Tibial artery (tissue), 4 donors: ENCODE results near the gene SLC35A4.
"Not testable (repeated sequence)": the region's sequence is repeated elsewhere in the genome, so short reads cannot be mapped to it uniquely, and the experiment has no call there.

Experiments used
- DNase-seq, 2 donors: peaks; one replicate each; pipeline ENCODE4 v3.0.0-alpha.2; 2019
- H3K27ac ChIP-seq, 2 donors: fragments of 200-600 bp; sonication (generic) in 1 of 2; 1 replicate in 1 of 2; 2 replicates in 1 of 2; pipeline ENCODE4 v1.5.1; 2018 to 2019; ENCODE audit warnings: mild to moderate bottlenecking in 1 of 2
- H3K27me3 ChIP-seq, 2 donors: fragments of 200-600 bp; sonication (generic) in 1 of 2; one replicate each; pipeline versions ENCODE4 v1.5.1 to v1.6.0; 2016 to 2019
- H3K36me3 ChIP-seq, 3 donors: fragments of 200-600 bp; sonication (generic) in 2 of 3; one replicate each; pipeline ENCODE4 v1.5.1; 2016 to 2019; ENCODE audit warnings: mild to moderate bottlenecking in 2 of 3
- H3K4me1 ChIP-seq, 4 donors: fragments of 200-600 bp; sonication (generic) in 2 of 4; 1 replicate in 3 of 4; 2 replicates in 1 of 4; pipeline ENCODE4 v1.5.1; 2016 to 2019
- H3K4me3 ChIP-seq, 2 donors: fragments of 200-600 bp; sonication (generic) in 1 of 2; 1 replicate in 1 of 2; 2 replicates in 1 of 2; pipeline ENCODE4 v1.5.1; 2018 to 2019; ENCODE audit warnings: mild to moderate bottlenecking in 2 of 2
- H3K9me3 ChIP-seq, 3 donors: fragments of 200-600 bp; sonication (generic) in 1 of 3; one replicate each; pipeline ENCODE4 v1.5.1; 2016 to 2019
- intact Hi-C: fragments of 100-400 bp; cut with DNase I; formaldehyde crosslinking; loops from one replicate; pipeline ENCODE4 v1.15.0; 2023; ENCODE audit warnings: low total_unique reads
- TF ChIP-seq, protein P1 (sequence below), 2 experiments: fragments of 200-600 bp in 1 of 2; fragments of 450-650 bp in 1 of 2; IDR thresholded peaks; one replicate each; pipeline ENCODE4 v1.5.1; 2017 to 2019; ENCODE audit warnings: antibody characterized with exemption in 2 of 2, mild to moderate bottlenecking in 1 of 2, moderate library complexity in 1 of 2

SLC35A4 gene

DNA sequence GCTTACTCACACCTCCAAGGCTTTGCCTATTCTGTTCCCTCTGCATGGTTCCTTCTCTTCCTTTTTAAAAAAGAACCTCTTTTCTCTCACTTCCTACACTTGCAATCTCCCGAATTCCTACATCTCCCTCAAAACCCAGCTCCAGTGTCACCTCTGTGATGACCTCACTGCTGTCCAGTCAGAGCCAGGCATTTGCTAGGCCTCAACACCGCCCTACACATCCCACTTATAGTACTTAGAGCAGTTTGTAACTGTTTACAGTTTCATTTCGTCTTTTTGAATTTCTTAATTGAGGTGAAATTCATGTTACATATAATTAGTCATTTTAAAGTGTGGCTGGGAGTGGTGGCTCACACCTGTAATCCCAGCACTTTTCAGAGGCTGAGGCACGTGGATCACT, 37.5 kb downstream of the SLC35A4 start:
- intact Hi-C loops: no loop called here
- H3K36me3 ChIP-seq: no peaks in the 10 kb centered on the region
- no peaks in the 10 kb centered on the region for H3K4me1 ChIP-seq
- no peaks in the 10 kb centered on the region for H3K9me3 ChIP-seq
- no peak for DNase-seq
- no peaks in the 10 kb centered on the region for H3K27me3 ChIP-seq
- no peak overlapping the region for H3K4me3 ChIP-seq
- TF ChIP-seq, protein P1, sequence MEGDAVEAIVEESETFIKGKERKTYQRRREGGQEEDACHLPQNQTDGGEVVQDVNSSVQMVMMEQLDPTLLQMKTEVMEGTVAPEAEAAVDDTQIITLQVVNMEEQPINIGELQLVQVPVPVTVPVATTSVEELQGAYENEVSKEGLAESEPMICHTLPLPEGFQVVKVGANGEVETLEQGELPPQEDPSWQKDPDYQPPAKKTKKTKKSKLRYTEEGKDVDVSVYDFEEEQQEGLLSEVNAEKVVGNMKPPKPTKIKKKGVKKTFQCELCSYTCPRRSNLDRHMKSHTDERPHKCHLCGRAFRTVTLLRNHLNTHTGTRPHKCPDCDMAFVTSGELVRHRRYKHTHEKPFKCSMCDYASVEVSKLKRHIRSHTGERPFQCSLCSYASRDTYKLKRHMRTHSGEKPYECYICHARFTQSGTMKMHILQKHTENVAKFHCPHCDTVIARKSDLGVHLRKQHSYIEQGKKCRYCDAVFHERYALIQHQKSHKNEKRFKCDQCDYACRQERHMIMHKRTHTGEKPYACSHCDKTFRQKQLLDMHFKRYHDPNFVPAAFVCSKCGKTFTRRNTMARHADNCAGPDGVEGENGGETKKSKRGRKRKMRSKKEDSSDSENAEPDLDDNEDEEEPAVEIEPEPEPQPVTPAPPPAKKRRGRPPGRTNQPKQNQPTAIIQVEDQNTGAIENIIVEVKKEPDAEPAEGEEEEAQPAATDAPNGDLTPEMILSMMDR (IDR thresholded peaks at IDR 0.05): no peak
- H3K27ac ChIP-seq: no peak overlapping the region

DNA sequence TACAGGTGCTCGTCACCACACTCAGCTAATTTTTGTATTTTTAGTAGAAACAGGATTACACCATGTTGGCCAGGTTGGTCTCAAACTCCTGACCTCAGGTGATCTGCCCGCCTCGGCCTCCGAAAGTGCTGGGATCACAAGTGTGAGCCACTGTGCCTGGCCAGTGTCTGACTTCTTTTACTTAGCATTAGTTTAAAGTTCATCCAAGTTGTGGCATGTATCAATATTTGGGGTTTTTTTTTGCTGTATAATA, 38.7 kb downstream of the SLC35A4 start:
- H3K27ac ChIP-seq, H3K36me3 ChIP-seq, intact Hi-C loops, H3K27me3 ChIP-seq, DNase-seq, H3K9me3 ChIP-seq, H3K4me3 ChIP-seq, H3K4me1 ChIP-seq: not testable (repeated sequence)

DNA sequence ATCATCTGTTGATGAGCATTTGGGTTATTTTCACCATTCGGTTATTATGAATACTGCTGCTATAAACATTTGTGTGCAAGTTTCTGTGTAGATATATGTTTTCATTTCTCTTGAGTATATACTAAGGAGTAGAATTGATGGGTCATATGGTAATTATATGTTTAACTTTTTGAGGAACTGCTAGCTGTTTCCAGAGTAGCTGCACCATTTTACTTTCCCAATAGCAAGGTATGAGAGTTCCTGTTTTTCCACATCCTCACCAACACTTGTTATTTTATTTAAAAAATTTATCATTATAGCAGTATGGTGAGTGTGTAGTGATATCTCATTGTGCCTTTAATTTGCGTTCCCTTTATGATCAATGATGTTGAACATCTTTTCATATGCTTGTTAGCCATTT, 39.1 kb downstream of the SLC35A4 start:
- Histone ChIP-seq H3K36me3 (no peaks in the 10 kb centered on the region), H3K27me3 (no peaks in the 10 kb centered on the region), H3K27ac (no peak overlapping the region), H3K9me3 (no peaks in the 10 kb centered on the region), H3K4me1 (no peaks in the 10 kb centered on the region), H3K4me3 (no peak overlapping the region)
- intact Hi-C loops: no loop called here
- no peak for DNase-seq
- TF ChIP-seq, protein P1 (IDR thresholded peaks at IDR 0.05): no peak

DNA sequence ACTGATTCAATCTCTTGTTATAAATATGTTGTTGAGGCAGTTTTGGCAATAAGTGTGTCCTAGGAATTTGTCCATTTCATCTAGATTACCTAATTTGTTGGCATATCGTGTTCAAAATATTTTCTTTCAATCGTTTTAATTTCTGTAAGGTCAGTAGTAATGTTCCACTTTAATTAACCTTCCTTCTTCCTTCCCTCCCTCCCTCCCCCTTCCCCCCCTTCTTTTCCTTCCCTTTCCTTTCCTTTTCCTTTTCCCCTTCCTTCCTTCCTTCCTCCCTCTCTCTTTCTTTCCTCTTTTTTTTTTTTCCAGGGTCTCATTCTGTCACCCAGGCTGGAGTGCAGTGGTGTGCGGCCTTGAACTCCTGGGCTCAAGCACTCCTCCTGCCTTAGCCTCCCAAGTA, 41.3 kb downstream of the SLC35A4 start:
- Histone ChIP-seq H3K9me3 (no peaks in the 10 kb centered on the region), H3K4me3 (no peak overlapping the region), H3K4me1 (no peaks in the 10 kb centered on the region), H3K36me3 (no peaks in the 10 kb centered on the region), H3K27ac (no peak overlapping the region), H3K27me3 (no peaks in the 10 kb centered on the region)
- TF ChIP-seq, protein P1 (IDR thresholded peaks at IDR 0.05): no peak
- intact Hi-C loops: no loop called here
- DNase-seq: no peak

DNA sequence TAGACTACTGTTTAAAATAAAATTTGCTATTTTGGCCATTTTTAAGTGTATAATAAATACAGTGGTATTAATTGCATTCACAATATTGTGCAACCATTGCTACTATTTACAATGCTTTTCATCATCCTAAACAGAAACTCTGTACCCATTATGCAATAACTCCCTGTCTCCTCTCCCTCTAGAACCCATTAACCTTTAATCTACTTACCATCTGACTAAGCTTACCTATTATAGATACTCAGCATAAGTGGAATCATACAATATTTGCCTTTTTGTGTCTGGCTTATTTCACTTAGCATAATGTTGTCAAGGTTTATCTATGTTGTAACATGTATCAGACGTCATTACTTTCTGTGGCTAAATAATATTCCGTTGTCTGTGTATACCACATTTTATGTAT, 42.4 kb downstream of the SLC35A4 start:
- H3K4me3 ChIP-seq: no peak overlapping the region
- no peak for DNase-seq

DNA sequence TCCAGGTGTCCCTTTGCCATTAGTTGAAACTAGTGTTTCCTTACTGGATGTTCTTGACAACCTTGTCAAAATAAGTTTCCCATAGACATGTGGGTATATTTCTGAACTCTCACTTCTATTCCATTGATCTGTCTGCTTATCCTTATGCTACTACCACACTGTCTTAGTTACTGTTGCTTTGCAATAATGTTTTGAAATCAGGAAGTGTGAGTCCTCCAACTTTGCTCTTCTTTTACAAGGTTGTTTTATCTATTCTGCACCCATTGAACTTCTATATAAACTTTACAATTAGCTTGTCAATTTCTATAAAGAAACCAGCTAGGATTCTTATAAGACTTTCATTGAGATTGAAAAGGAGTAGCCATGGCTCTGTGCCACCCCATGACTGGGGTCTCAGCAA, 44.1 kb downstream of the SLC35A4 start:
- intact Hi-C loops: no loop called here
- Histone ChIP-seq H3K9me3 (no peaks in the 10 kb centered on the region), H3K4me3 (no peak overlapping the region), H3K27me3 (no peaks in the 10 kb centered on the region), H3K36me3 (no peaks in the 10 kb centered on the region), H3K4me1 (no peaks in the 10 kb centered on the region), H3K27ac (no peak overlapping the region)
- no peak for DNase-seq
- TF ChIP-seq, protein P1 (IDR thresholded peaks at IDR 0.05): no peak

More for the DNA sequence above, 42.4 kb downstream of the SLC35A4 start:
- Histone ChIP-seq H3K36me3 (no peaks in the 10 kb centered on the region), H3K9me3 (no peaks in the 10 kb centered on the region), H3K27me3 (no peaks in the 10 kb centered on the region), H3K4me1 (no peaks in the 10 kb centered on the region), H3K27ac (no peak overlapping the region)
- intact Hi-C loops: no loop called here
- TF ChIP-seq, protein P1 (IDR thresholded peaks at IDR 0.05): no peak
